Hepatocyte (in vitro differentiated cells): ENCODE measurements around the gene DYNLL1. TPM values are rescaled to one million over a fixed set of nuclear protein-coding genes. Genes with fewer than 3 reads are reported as not detected.

Experiments used
- DNase-seq: peaks from one replicate; pipeline ENCODE4 v3.0.0-alpha.2; 2016; ENCODE audit warnings: low spot score
- H2AFZ ChIP-seq: fragments of 200-600 bp; sonication (generic); 2 replicates; pipeline ENCODE4 v1.6.0; 2016; ENCODE audit warnings: antibody characterized with exemption, mild to moderate bottlenecking
- H3K27ac ChIP-seq: fragments of 200-600 bp; sonication (generic); 2 replicates; pipeline ENCODE4 v1.5.1; 2016; ENCODE audit warnings: mild to moderate bottlenecking
- H3K27me3 ChIP-seq: fragments of 200-600 bp; sonication (generic); 2 replicates; pipeline ENCODE4 v1.6.1; 2016
- H3K36me3 ChIP-seq: fragments of 200-600 bp; sonication (generic); replicated peaks from 2 replicates; pipeline ENCODE4 v1.5.1; 2016; ENCODE audit warnings: low read depth; ENCODE audit not compliant: insufficient read depth
- H3K4me1 ChIP-seq: fragments of 200-600 bp; sonication (generic); 2 replicates; pipeline ENCODE4 v1.5.1; 2016; ENCODE audit warnings: mild to moderate bottlenecking, moderate library complexity; ENCODE audit not compliant: insufficient read depth
- H3K4me2 ChIP-seq: fragments of 200-600 bp; sonication (generic); 2 replicates; pipeline ENCODE4 v1.6.0; 2016
- H3K4me3 ChIP-seq: fragments of 200-600 bp; sonication (generic); 2 replicates; pipeline ENCODE4 v1.5.1; 2016; ENCODE audit warnings: mild to moderate bottlenecking
- H3K79me2 ChIP-seq: fragments of 200-600 bp; sonication (generic); 2 replicates; pipeline ENCODE4 v1.6.0; 2017; ENCODE audit warnings: mild to moderate bottlenecking
- H3K9me2 ChIP-seq: fragments of 200-600 bp; sonication (generic); replicated peaks from 2 replicates; pipeline ENCODE4 v1.6.0; 2017; ENCODE audit warnings: mild to moderate bottlenecking; ENCODE audit not compliant: insufficient read depth
- H3K9me3 ChIP-seq: fragments of 200-600 bp; sonication (generic); 2 replicates; pipeline ENCODE4 v1.5.1; 2016; ENCODE audit warnings: low read depth, mild to moderate bottlenecking
- H4K20me1 ChIP-seq: fragments of 200-600 bp; sonication (generic); 2 replicates; pipeline ENCODE4 v1.6.0; 2016; ENCODE audit warnings: mild to moderate bottlenecking; ENCODE audit not compliant: insufficient read depth, poor library complexity, severe bottlenecking
- CTCF ChIP-seq: fragments of 200-600 bp; sonication (generic); IDR thresholded peaks from 2 replicates; pipeline ENCODE4 v1.5.1; 2016; ENCODE audit warnings: antibody characterized with exemption, mild to moderate bottlenecking; ENCODE audit not compliant: poor library complexity
- EZH2 ChIP-seq: fragments of 200-600 bp; sonication (generic); IDR thresholded peaks from 2 replicates; pipeline ENCODE4 v1.6.1; 2016; ENCODE audit warnings: antibody characterized with exemption, mild to moderate bottlenecking, borderline replicate concordance
- EZH2phosphoT487 ChIP-seq: fragments of 200-600 bp; sonication (generic); IDR thresholded peaks from one replicate; pipeline ENCODE4 v1.6.1; 2018; ENCODE audit warnings: antibody characterized with exemption, mild to moderate bottlenecking, low read depth, moderate library complexity; ENCODE audit not compliant: unreplicated experiment, severe bottlenecking
- WGBS: methylation state at CpG from one replicate; pipeline ENCODE4 v1.1.6; 2016; ENCODE audit warnings: low lambda C conversion rate; ENCODE audit errors: missing lambda C conversion rate; 5-methylcytosine and 5-hydroxymethylcytosine counted together
- polyA plus RNA-seq: library from polyadenylated mRNA; unstranded; fragments of >200 nt; fragmentation: Nextera tagmentation; extraction: Ambion mirVana; gene quantifications from 2 replicates; pipeline ENCODE4 v1.2.1, GENCODE V29; 2016
- total RNA-seq: library from RNA; depleted of rRNA; stranded (reverse); fragments of >200 nt; gene quantifications from 2 replicates; pipeline ENCODE4 v1.2.3, GENCODE V29; 2014

The DYNLL1 gene
- total and polyA plus RNA-seq, 2 experiments from 2014 or later: 383 to 641 TPM

- WGBS: 100% methylated on average over 1 of the region's 1 CpG
- no peak for DNase-seq
- H3K79me2 ChIP-seq: peaks cover 33% of the 10 kb centered on the region
- no peak overlapping the region for H3K4me3 ChIP-seq
- H2AFZ ChIP-seq: no peak overlapping the region
- TF ChIP-seq EZH2phosphoT487 (no peak), CTCF (no peak), EZH2 (no peak)
- peaks cover 2% of the 10 kb centered on the region for H3K4me1 ChIP-seq
- H3K9me2 ChIP-seq: no peaks in the 10 kb centered on the region
- no peak overlapping the region for H3K4me2 ChIP-seq
- H4K20me1 ChIP-seq: no peaks in the 10 kb centered on the region
- no peak overlapping the region for H3K27ac ChIP-seq
- H3K36me3 ChIP-seq: no peaks in the 10 kb centered on the region
- no peaks in the 10 kb centered on the region for H3K27me3 ChIP-seq
- no peaks in the 10 kb centered on the region for H3K9me3 ChIP-seq
Observed at GRCh38 chr12:120475643-120476042, 20.3 kb upstream of the DYNLL1 start.

DNA sequence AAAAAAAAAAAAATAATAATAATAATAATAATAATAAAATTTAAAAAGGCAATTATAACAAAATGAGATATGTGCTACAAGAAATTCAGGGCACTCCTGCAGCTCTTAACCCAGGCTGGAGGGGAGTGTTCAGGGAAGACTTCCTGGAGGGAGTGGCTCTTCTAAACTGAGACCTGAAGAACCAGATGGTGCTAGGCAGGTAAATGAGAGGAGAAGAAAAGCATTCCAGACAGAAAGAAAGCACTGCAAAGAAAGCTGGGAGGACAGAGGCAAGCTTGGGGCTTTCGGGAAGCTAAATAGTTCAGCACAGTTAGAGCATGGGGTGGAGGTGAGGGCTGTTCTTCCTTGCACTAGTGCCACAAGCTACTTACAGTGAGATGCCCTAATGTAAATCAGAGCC is 16.5 kb upstream of the DYNLL1 start:
- TF ChIP-seq EZH2phosphoT487 (no peak), CTCF (no peak), EZH2 (no peak)
- no peak overlapping the region for H2AFZ ChIP-seq
- H3K9me2 ChIP-seq: no peaks in the 10 kb centered on the region
- H3K36me3 ChIP-seq: no peaks in the 10 kb centered on the region
- DNase-seq: no peak
- no peak overlapping the region for H3K27ac ChIP-seq
- H3K4me3 ChIP-seq: no peak overlapping the region
- no peaks in the 10 kb centered on the region for H3K9me3 ChIP-seq
- no peak overlapping the region for H3K4me2 ChIP-seq
- no peaks in the 10 kb centered on the region for H3K79me2 ChIP-seq
- WGBS: 95% methylated on average over 1 of the region's 1 CpG
- no peaks in the 10 kb centered on the region for H3K27me3 ChIP-seq
- no peaks in the 10 kb centered on the region for H4K20me1 ChIP-seq
- no peaks in the 10 kb centered on the region for H3K4me1 ChIP-seq

- H3K27me3 ChIP-seq: no peaks in the 10 kb centered on the region
- no peak overlapping the region for H3K4me3 ChIP-seq
- H2AFZ ChIP-seq: no peak overlapping the region
- no peaks in the 10 kb centered on the region for H3K4me1 ChIP-seq
- 88% methylated on average over 1 of the region's 1 CpG for WGBS
- no peak overlapping the region for H3K27ac ChIP-seq
- H3K4me2 ChIP-seq: no peak overlapping the region
- TF ChIP-seq EZH2phosphoT487: no peak
- TF ChIP-seq CTCF: no peak
- TF ChIP-seq EZH2: no peak
- H3K9me3 ChIP-seq: no peaks in the 10 kb centered on the region
- H3K79me2 ChIP-seq: no peaks in the 10 kb centered on the region
- H3K9me2 ChIP-seq: no peaks in the 10 kb centered on the region
- no peaks in the 10 kb centered on the region for H4K20me1 ChIP-seq
- DNase-seq: no peak
- no peaks in the 10 kb centered on the region for H3K36me3 ChIP-seq
Observed at GRCh38 chr12:120480211-120480610, 15.7 kb upstream of the DYNLL1 start.
